ENCODE results near the gene MEGF9. TPM values are rescaled to one million over a fixed set of nuclear protein-coding genes. Genes with fewer than 3 reads are reported as not detected.

MEGF9 gene
- total and polyA plus RNA-seq, 2 donors (not counting 1 experiment from before 2014, with no cell fraction given) = 3.5 to 11.3 TPM

- H4K20me1 ChIP-seq (ENCODE audit: control insufficient read depth, insufficient read depth, low read length, poor library complexity, severe bottlenecking) = no peaks in the 10 kb centered on the region
- Mint-ChIP-seq H3K27ac (no peak overlapping the region), H3K4me1 (no peaks in the 10 kb centered on the region), H3K4me3 (no peak overlapping the region), H3K27me3 (no peaks in the 10 kb centered on the region), H3K9me3 (ENCODE audit: insufficient read depth) (no peaks in the 10 kb centered on the region)
- H3K27ac ChIP-seq (ENCODE audit: low read length in 2 of 2) = no peak overlapping the region
- H3K4me1 ChIP-seq (ENCODE audit: control insufficient read depth in 2 of 2, insufficient read depth in 2 of 2, low read length in 2 of 2) = no peaks in the 10 kb centered on the region
- H3K9me3 ChIP-seq (ENCODE audit: control extremely low read depth in 1 of 3, control insufficient read depth in 2 of 3, insufficient read depth in 1 of 3, low read length in 2 of 3) = no peaks in the 10 kb centered on the region
- ATAC-seq (ENCODE audit: low read depth) (no peak), DNase-seq (no peak)
- ChIA-PET CTCF (interaction anchor here (1.4 kb wide), 1 partner anchor 9 kb away, joined by 3 read pairs; no protein-coding TSS in a partner anchor), POLR2A (no interaction called here)
- peaks cover 11% of the 10 kb centered on the region for H3K79me2 ChIP-seq (ENCODE audit: control insufficient read depth, insufficient read depth, low read length)
- intact Hi-C loops (cut with micrococcal nuclease) = no loop called here
- no peaks in the 10 kb centered on the region for H3K27me3 ChIP-seq (replicated peaks in 1 of 4; ENCODE audit: control extremely low read depth in 1 of 4, control insufficient read depth in 3 of 4, insufficient read depth in 4 of 4, low read length in 3 of 4)
- no peak overlapping the region for H3K4me3 ChIP-seq (ENCODE audit: control extremely low read depth in 1 of 5, extremely low read depth in 1 of 5, insufficient read depth in 1 of 5, low read depth in 2 of 5, low read length in 4 of 5)
- no peak overlapping the region for H3K4me2 ChIP-seq (replicated peaks; ENCODE audit: low read depth, low read length, poor library complexity, severe bottlenecking)
- H2AFZ ChIP-seq (ENCODE audit: insufficient read depth, low read depth, low read length, poor library complexity, severe bottlenecking) = no peak overlapping the region
- H3K36me3 ChIP-seq (replicated peaks in 1 of 2; ENCODE audit: control extremely low read depth in 1 of 2, control insufficient read depth in 1 of 2, extremely low read depth in 1 of 2, insufficient read depth in 2 of 2, low read length in 1 of 2) = no peaks in the 10 kb centered on the region
- no CpG with 5 or more reads among the region's 1 CpG for WGBS (ENCODE audit: insufficient coverage)
- TF ChIP-seq EZH2 (IDR thresholded peaks at IDR 0.05; ENCODE audit: borderline replicate concordance, insufficient read depth, low read depth, low read length, poor library complexity, severe bottlenecking) = no peak
- TF ChIP-seq, protein P1, sequence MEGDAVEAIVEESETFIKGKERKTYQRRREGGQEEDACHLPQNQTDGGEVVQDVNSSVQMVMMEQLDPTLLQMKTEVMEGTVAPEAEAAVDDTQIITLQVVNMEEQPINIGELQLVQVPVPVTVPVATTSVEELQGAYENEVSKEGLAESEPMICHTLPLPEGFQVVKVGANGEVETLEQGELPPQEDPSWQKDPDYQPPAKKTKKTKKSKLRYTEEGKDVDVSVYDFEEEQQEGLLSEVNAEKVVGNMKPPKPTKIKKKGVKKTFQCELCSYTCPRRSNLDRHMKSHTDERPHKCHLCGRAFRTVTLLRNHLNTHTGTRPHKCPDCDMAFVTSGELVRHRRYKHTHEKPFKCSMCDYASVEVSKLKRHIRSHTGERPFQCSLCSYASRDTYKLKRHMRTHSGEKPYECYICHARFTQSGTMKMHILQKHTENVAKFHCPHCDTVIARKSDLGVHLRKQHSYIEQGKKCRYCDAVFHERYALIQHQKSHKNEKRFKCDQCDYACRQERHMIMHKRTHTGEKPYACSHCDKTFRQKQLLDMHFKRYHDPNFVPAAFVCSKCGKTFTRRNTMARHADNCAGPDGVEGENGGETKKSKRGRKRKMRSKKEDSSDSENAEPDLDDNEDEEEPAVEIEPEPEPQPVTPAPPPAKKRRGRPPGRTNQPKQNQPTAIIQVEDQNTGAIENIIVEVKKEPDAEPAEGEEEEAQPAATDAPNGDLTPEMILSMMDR (IDR thresholded peaks at IDR 0.05) = no peak
- no peak overlapping the region for H3K9ac ChIP-seq (ENCODE audit: low read length)
Observed at GRCh38 chr9:120653762-120654161, 60.5 kb downstream of the MEGF9 start.

DNA sequence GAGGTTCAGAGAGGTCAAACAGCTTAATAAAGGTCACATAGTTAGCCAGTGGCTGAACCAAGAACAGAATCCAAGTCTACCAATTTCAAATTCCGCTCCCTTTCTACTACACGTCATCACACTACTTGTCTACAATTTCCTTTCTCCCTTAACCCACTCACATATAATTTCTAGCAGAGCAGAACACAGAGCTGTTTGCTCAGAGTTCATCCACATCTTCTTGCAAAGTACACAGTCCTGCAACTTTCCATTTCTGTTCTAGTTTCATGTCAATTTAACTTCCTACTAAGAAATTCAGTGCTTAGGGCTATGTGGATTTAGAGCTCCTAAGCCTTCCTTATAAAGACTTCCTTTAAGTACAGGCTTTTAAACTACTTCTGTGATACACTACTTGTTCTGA lies 61.3 kb downstream of the MEGF9 start:
- 100% methylated on average over 2 of the region's 2 CpGs for WGBS (ENCODE audit: insufficient coverage)
- no peak overlapping the region for H3K27ac Mint-ChIP-seq
- Histone ChIP-seq H3K9ac (ENCODE audit: low read length) (no peak overlapping the region), H3K27ac (ENCODE audit: low read length in 2 of 2) (no peak overlapping the region), H4K20me1 (ENCODE audit: control insufficient read depth, insufficient read depth, low read length, poor library complexity, severe bottlenecking) (no peaks in the 10 kb centered on the region), H3K4me3 (ENCODE audit: control extremely low read depth in 1 of 5, extremely low read depth in 1 of 5, insufficient read depth in 1 of 5, low read depth in 2 of 5, low read length in 4 of 5) (no peak overlapping the region), H3K9me3 (ENCODE audit: control extremely low read depth in 1 of 3, control insufficient read depth in 2 of 3, insufficient read depth in 1 of 3, low read length in 2 of 3) (no peaks in the 10 kb centered on the region), H2AFZ (ENCODE audit: insufficient read depth, low read depth, low read length, poor library complexity, severe bottlenecking) (no peak overlapping the region), H3K79me2 (ENCODE audit: control insufficient read depth, insufficient read depth, low read length) (peaks cover 11% of the 10 kb centered on the region), H3K4me1 (ENCODE audit: control insufficient read depth in 2 of 2, insufficient read depth in 2 of 2, low read length in 2 of 2) (no peaks in the 10 kb centered on the region), H3K4me2 (replicated peaks; ENCODE audit: low read depth, low read length, poor library complexity, severe bottlenecking) (no peak overlapping the region), H3K36me3 (replicated peaks in 1 of 2; ENCODE audit: control extremely low read depth in 1 of 2, control insufficient read depth in 1 of 2, extremely low read depth in 1 of 2, insufficient read depth in 2 of 2, low read length in 1 of 2) (no peaks in the 10 kb centered on the region), H3K27me3 (replicated peaks in 1 of 4; ENCODE audit: control extremely low read depth in 1 of 4, control insufficient read depth in 3 of 4, insufficient read depth in 4 of 4, low read length in 3 of 4) (no peaks in the 10 kb centered on the region)
- no peak for DNase-seq
- no peaks in the 10 kb centered on the region for H3K4me1 Mint-ChIP-seq
- intact Hi-C loops (cut with micrococcal nuclease) = no loop called here
- no peak for ATAC-seq (ENCODE audit: low read depth)
- ChIA-PET POLR2A (no interaction called here), CTCF (interaction anchor here (0.7 to 1.4 kb wide), 2 partner anchors 10 to 1755 kb away, joined by 3 read pairs; no protein-coding TSS in a partner anchor)
- no peaks in the 10 kb centered on the region for H3K9me3 Mint-ChIP-seq (ENCODE audit: insufficient read depth)
- TF ChIP-seq, protein P1 (IDR thresholded peaks at IDR 0.05) = no peak
- TF ChIP-seq EZH2 (IDR thresholded peaks at IDR 0.05; ENCODE audit: borderline replicate concordance, insufficient read depth, low read depth, low read length, poor library complexity, severe bottlenecking) = no peak
- H3K4me3 Mint-ChIP-seq = no peak overlapping the region
- no peaks in the 10 kb centered on the region for H3K27me3 Mint-ChIP-seq
